Calu3 (cell line): Measurements from ENCODE around the gene CLTB. TPM values are rescaled to one million over a fixed set of nuclear protein-coding genes. Genes with fewer than 3 reads are reported as not detected.

Experiments
- BruUV-seq: library from RNA; stranded (reverse); fragments of 400-500 nt; replicated peaks from 2 replicates; lab custom pipeline; 2021; lab: Mats Ljungman, UMichigan
- CTCF ChIA-PET: fragments of 300-600 bp; sonication (Branson Sonifier 250); formaldehyde crosslinking; loops from one replicate; lab custom pipeline; 2022; ENCODE audit warnings: antibody characterized with exemption; lab: Charles Lee
- DNase-seq: peaks from one replicate; pipeline ENCODE4 v3.0.0; 2022
- H3K27ac Mint-ChIP-seq: one replicate; pipeline ENCODE4 v1.8.0; 2022; ENCODE audit warnings: mixed read lengths; ENCODE audit not compliant: unreplicated experiment
- H3K27me3 Mint-ChIP-seq: one replicate; pipeline ENCODE4 v1.8.0; 2022; ENCODE audit warnings: mixed read lengths; ENCODE audit not compliant: unreplicated experiment
- H3K36me3 Mint-ChIP-seq: one replicate; pipeline ENCODE4 v1.8.0; 2022; ENCODE audit warnings: mild to moderate bottlenecking, moderate library complexity, mixed read lengths; ENCODE audit not compliant: insufficient read depth, unreplicated experiment
- H3K4me1 Mint-ChIP-seq: one replicate; pipeline ENCODE4 v1.8.0; 2022; ENCODE audit warnings: mild to moderate bottlenecking, low read depth, mixed read lengths; ENCODE audit not compliant: unreplicated experiment
- H3K4me3 Mint-ChIP-seq: one replicate; pipeline ENCODE4 v1.8.0; 2022; ENCODE audit warnings: mild to moderate bottlenecking, low read depth, moderate library complexity, mixed read lengths; ENCODE audit not compliant: unreplicated experiment
- H3K9me3 Mint-ChIP-seq: one replicate; pipeline ENCODE4 v1.8.0; 2022; ENCODE audit warnings: low read depth, mixed read lengths; ENCODE audit not compliant: unreplicated experiment
- intact Hi-C: fragments of 100-400 bp; cut with micrococcal nuclease; formaldehyde crosslinking; loops from one replicate; pipeline ENCODE4 v1.10.0; 2022; ENCODE audit not compliant: unreplicated experiment
- total RNA-seq: library from RNA; stranded (reverse); gene quantifications from 2 replicates; pipeline ENCODE4 v1.2.3, GENCODE V29; 2022
- TF ChIP-seq, protein P1 (sequence below): fragments of 200-600 bp; IDR thresholded peaks from one replicate; pipeline ENCODE4 v1.8.0; 2022; ENCODE audit warnings: antibody characterized with exemption; ENCODE audit not compliant: unreplicated experiment

CLTB gene
- total RNA-seq, 1 experiment from 2014 or later, result 116 TPM

DNA sequence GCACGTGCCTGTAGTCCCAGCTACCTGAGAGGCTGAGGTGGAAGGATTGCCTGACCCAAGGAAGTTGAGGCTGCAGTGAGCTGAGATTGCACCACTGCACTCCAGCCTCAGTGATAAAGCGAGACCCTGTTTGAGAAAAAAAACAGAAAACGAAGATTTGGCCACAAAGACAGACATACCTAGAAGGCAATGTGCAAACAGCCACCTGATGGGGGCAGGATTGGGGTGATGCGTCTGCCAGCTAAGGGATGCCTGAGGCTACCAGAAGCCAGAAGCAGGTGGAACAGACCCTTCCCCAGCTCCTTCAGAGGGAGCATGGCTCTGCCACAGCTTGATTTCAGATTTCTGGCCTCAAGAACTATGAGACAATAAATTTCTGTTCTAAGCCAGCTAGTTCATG, 24.9 kb downstream of the CLTB start:
- TF ChIP-seq, protein P1, sequence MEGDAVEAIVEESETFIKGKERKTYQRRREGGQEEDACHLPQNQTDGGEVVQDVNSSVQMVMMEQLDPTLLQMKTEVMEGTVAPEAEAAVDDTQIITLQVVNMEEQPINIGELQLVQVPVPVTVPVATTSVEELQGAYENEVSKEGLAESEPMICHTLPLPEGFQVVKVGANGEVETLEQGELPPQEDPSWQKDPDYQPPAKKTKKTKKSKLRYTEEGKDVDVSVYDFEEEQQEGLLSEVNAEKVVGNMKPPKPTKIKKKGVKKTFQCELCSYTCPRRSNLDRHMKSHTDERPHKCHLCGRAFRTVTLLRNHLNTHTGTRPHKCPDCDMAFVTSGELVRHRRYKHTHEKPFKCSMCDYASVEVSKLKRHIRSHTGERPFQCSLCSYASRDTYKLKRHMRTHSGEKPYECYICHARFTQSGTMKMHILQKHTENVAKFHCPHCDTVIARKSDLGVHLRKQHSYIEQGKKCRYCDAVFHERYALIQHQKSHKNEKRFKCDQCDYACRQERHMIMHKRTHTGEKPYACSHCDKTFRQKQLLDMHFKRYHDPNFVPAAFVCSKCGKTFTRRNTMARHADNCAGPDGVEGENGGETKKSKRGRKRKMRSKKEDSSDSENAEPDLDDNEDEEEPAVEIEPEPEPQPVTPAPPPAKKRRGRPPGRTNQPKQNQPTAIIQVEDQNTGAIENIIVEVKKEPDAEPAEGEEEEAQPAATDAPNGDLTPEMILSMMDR, result no peak
- Mint-ChIP-seq H3K4me3 (no peak overlapping the region), H3K9me3 (no peaks in the 10 kb centered on the region), H3K27me3 (no peaks in the 10 kb centered on the region), H3K27ac (no peak overlapping the region), H3K4me1 (peaks cover 12% of the 10 kb centered on the region), H3K36me3 (peaks cover 51% of the 10 kb centered on the region)
- CTCF ChIA-PET, result no interaction called here
- no TSS peak for BruUV-seq
- intact Hi-C loops, result no loop called here
- DNase-seq, result no peak

DNA sequence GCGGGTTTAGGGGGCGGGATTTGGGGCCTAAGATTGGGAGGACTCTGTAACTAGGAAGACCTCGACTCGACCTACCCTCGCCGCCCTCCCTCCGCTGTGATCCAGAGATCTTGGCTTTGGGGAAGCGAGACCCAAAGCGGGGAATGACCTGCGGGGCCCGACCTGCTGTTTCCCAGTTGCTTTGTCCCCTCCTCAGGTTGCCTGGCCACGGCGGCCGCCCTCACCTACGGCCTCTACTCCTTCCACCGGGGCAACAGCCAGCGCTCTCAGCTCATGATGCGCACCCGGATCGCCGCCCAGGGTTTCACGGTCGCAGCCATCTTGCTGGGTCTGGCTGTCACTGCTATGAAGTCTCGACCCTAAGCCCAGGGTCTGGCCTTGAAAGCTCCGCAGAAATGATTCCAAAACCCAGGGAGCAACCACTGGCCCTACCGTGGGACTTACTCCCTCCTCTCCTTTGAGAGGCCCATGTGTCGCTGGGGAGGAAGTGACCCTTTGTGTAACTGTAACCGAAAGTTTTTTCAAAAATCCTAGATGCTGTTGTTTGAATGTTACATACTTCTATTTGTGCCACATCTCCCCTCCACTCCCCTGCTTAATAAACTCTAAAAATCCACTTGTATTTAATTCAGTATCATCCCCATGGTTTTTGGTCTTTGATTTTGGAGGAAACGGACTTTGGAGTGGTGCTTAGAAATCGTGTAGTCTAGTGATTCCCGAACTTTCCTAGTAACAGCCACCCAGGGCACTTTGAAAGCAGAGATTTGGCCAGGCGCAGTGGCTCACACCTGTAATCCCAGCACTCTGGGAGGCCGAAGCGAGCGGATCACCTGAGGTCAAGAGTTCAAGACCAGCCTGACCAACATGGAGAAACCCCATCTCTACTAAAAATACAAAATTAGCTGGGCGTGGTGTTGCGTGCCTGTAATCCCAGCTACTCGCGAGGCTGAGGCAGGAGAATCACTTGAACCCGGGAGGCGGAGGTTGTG, 26.9 kb downstream of the CLTB start:
- DNase-seq, result no peak
- Mint-ChIP-seq H3K27ac (peak overlapping the region; percentile 94), H3K36me3 (peaks cover 62% of the 10 kb centered on the region), H3K4me3 (peak overlapping the region; percentile 85), H3K27me3 (no peaks in the 10 kb centered on the region), H3K4me1 (peaks cover 23% of the 10 kb centered on the region), H3K9me3 (no peaks in the 10 kb centered on the region)
- TF ChIP-seq, protein P1, result no peak
- BruUV-seq, result TSS peak; percentile 98
- CTCF ChIA-PET, result interaction anchor here (0.5 to 1.7 kb wide), 5 partner anchors 11 to 1026 kb away, joined by 3 to 5 read pairs (median 4); no protein-coding TSS in a partner anchor
- intact Hi-C loops, result no loop called here

DNA sequence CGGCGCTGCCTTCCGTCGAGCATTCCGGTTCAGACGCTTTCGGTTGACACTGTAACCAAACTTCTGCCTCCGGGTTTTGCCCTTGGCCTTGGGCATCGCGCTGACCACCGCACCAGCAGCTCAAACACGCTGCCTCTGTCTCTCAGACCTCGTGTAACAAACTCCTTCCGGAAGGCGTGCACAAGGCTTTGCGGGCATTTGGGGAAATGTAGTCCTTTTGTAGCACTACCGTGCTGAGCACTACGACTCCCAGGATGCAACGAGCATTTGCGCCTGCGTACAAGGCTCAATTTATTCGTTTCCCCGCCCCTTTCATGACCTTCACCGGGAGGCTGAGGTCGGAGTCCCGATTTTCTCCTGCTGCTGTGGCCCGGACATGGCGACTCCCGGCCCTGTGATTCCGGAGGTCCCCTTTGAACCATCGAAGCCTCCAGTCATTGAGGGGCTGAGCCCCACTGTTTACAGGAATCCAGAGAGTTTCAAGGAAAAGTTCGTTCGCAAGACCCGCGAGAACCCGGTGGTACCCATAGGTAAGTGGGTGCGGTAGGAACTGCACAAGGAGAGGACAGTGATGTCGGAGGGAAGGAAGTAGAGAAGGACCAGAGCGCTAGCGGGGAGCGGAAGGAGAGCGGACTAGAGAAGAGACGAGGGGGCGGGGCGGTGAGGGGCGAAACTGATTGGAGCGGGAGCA, 27.8 kb downstream of the CLTB start, which contains the start of the genes HIGD2A and NOP16:
HIGD2A (plus strand) TSS at position 308 of the 691 bp plus-strand sequence; CDS start at position 377, 69 bp downstream.
NOP16 (minus strand) TSS at position 155 of the 691 bp plus-strand sequence; CDS start at position 96, 59 bp downstream.
- Mint-ChIP-seq H3K4me3 (peak within 1 kb of the TSS; percentile 85), H3K9me3 (no peaks in the 10 kb centered on the region), H3K27ac (peak within 1 kb of the TSS; percentile 94), H3K36me3 (peaks cover 62% of the 10 kb centered on the region), H3K27me3 (no peaks in the 10 kb centered on the region), H3K4me1 (peaks cover 23% of the 10 kb centered on the region)
- TF ChIP-seq, protein P1, result no peak
- CTCF ChIA-PET, result interaction anchor here (0.5 to 1.7 kb wide), 6 partner anchors 12 to 1027 kb away, joined by 3 to 5 read pairs (median 4); no protein-coding TSS in a partner anchor
- no TSS peak for BruUV-seq
- DNase-seq, result peak; percentile 99
- intact Hi-C loops, result no loop called here

DNA sequence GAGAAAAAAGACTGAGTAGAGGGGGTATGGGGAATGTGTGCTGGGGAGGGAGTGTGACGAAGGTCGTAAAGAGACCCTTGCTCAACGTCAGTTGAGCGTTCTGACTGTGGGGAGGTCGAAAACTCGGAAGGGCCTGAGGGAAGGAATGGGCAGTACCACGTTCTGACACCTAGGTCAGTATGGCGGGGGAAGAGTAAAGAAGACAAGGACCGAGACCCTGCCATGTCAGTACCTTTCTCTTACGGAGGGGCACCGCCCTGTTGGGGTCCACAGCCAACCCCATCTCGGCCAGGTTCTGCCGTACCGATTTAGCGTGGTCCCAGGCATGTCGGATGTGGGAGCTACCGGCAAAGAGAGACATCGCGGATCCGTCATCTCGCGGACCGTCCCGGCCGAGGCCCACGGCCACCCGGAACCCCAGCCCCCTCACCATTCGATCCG, 28.3 kb downstream of the CLTB start:
- BruUV-seq, result no TSS peak
- intact Hi-C loops, result no loop called here
- Mint-ChIP-seq H3K9me3 (no peaks in the 10 kb centered on the region), H3K27ac (peak overlapping the region; percentile 94), H3K4me1 (peaks cover 23% of the 10 kb centered on the region), H3K4me3 (peak overlapping the region; percentile 85), H3K27me3 (no peaks in the 10 kb centered on the region), H3K36me3 (peaks cover 62% of the 10 kb centered on the region)
- CTCF ChIA-PET, result interaction anchor here (0.7 to 1.7 kb wide), 5 partner anchors 12 to 658 kb away, joined by 3 to 5 read pairs (median 4); no protein-coding TSS in a partner anchor
- DNase-seq, result no peak
- TF ChIP-seq, protein P1, result no peak
